ENCODE results near the gene MATN4.

DNA sequence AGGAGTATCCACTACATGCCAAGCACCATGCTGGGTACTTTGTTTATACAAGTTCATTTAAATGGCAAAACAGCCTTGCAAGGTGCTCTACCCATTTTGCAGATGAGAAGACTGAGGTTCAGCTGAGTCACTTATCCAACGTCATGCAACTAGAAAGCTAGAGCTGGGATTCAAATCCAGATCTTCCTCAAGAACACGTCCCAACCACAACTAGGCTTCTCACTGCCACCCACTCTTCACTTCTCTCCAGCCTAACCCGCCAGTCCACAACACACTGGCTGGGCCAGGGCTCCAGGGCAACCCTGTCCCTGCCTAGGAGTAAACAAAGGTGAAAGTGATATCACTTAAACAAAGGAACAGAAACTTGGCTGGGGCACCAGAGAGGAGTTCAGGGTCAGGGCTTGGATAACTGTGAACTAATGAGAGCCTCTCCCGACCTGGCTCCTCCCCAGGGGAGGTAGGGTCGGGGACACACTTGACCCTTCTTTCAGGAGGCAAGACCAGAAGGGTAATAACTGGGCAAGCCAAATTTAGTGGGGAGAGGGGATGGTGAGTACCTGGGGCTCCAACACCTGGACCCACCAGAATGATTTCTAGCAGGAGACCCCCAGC lies 32.2 kb upstream of the MATN4 start:
- TF ChIP-seq, protein P1, sequence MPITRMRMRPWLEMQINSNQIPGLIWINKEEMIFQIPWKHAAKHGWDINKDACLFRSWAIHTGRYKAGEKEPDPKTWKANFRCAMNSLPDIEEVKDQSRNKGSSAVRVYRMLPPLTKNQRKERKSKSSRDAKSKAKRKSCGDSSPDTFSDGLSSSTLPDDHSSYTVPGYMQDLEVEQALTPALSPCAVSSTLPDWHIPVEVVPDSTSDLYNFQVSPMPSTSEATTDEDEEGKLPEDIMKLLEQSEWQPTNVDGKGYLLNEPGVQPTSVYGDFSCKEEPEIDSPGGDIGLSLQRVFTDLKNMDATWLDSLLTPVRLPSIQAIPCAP (CRISPR knock-in tag; IDR thresholded peaks at IDR 0.05) = no peak
- no peak for TF ChIP-seq GABPB1 (CRISPR knock-in tag; IDR thresholded peaks at IDR 0.05)
- no peak for TF ChIP-seq ELF4 (CRISPR knock-in tag; IDR thresholded peaks at IDR 0.05; ENCODE audit: low read depth)
- TF ChIP-seq, protein P2, sequence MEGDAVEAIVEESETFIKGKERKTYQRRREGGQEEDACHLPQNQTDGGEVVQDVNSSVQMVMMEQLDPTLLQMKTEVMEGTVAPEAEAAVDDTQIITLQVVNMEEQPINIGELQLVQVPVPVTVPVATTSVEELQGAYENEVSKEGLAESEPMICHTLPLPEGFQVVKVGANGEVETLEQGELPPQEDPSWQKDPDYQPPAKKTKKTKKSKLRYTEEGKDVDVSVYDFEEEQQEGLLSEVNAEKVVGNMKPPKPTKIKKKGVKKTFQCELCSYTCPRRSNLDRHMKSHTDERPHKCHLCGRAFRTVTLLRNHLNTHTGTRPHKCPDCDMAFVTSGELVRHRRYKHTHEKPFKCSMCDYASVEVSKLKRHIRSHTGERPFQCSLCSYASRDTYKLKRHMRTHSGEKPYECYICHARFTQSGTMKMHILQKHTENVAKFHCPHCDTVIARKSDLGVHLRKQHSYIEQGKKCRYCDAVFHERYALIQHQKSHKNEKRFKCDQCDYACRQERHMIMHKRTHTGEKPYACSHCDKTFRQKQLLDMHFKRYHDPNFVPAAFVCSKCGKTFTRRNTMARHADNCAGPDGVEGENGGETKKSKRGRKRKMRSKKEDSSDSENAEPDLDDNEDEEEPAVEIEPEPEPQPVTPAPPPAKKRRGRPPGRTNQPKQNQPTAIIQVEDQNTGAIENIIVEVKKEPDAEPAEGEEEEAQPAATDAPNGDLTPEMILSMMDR (IDR thresholded peaks at IDR 0.05) = no peak
- TF ChIP-seq RELA (CRISPR knock-in tag; IDR thresholded peaks at IDR 0.05; ENCODE audit: borderline replicate concordance) = no peak
- no peak for TF ChIP-seq MYBL2 (CRISPR knock-in tag; IDR thresholded peaks at IDR 0.05)
- TF ChIP-seq, protein P3, sequence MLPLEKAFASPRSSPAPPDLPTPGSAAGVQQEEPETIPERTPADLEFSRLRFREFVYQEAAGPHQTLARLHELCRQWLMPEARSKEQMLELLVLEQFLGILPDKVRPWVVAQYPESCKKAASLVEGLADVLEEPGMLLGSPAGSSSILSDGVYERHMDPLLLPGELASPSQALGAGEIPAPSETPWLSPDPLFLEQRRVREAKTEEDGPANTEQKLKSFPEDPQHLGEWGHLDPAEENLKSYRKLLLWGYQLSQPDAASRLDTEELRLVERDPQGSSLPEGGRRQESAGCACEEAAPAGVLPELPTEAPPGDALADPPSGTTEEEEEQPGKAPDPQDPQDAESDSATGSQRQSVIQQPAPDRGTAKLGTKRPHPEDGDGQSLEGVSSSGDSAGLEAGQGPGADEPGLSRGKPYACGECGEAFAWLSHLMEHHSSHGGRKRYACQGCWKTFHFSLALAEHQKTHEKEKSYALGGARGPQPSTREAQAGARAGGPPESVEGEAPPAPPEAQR (CRISPR knock-in tag; IDR thresholded peaks at IDR 0.05) = no peak
- TF ChIP-seq FOXJ3 (CRISPR knock-in tag; IDR thresholded peaks at IDR 0.05; ENCODE audit: borderline replicate concordance) = no peak
- TF ChIP-seq, protein P4, sequence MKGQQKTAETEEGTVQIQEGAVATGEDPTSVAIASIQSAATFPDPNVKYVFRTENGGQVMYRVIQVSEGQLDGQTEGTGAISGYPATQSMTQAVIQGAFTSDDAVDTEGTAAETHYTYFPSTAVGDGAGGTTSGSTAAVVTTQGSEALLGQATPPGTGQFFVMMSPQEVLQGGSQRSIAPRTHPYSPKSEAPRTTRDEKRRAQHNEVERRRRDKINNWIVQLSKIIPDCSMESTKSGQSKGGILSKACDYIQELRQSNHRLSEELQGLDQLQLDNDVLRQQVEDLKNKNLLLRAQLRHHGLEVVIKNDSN (CRISPR knock-in tag; IDR thresholded peaks at IDR 0.05) = no peak
- TF ChIP-seq, protein P5, sequence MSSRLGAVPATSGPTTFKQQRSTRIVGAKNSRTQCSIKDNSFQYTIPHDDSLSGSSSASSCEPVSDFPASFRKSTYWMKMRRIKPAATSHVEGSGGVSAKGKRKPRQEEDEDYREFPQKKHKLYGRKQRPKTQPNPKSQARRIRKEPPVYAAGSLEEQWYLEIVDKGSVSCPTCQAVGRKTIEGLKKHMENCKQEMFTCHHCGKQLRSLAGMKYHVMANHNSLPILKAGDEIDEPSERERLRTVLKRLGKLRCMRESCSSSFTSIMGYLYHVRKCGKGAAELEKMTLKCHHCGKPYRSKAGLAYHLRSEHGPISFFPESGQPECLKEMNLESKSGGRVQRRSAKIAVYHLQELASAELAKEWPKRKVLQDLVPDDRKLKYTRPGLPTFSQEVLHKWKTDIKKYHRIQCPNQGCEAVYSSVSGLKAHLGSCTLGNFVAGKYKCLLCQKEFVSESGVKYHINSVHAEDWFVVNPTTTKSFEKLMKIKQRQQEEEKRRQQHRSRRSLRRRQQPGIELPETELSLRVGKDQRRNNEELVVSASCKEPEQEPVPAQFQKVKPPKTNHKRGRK (CRISPR knock-in tag; IDR thresholded peaks at IDR 0.05; ENCODE audit: borderline replicate concordance) = no peak
- TF ChIP-seq SMAD3 (CRISPR knock-in tag; IDR thresholded peaks at IDR 0.05; ENCODE audit: borderline replicate concordance) = no peak

All from WTC11 (cell line).